Lower lobe of right lung (tissue), 2 donors: Measurements from ENCODE around the gene EFCAB6. TPM values are rescaled to one million over a fixed set of nuclear protein-coding genes. Genes with fewer than 3 reads are reported as not detected.

Experiments
- ATAC-seq, 2 donors: fragments of 200-7000 bp; cut with Tn5 transposase; one replicate each; pipeline ENCODE4 v1.9.1; 2020 to 2022; ENCODE audit warnings: mild to moderate bottlenecking in 2 of 2, moderate library complexity in 2 of 2
- DNase-seq: peaks from one replicate; pipeline ENCODE4 v3.0.0-alpha.2; 2020
- H3K27ac ChIP-seq: fragments of 200-600 bp; one replicate; pipeline ENCODE4 v1.8.0; 2022
- H3K27me3 ChIP-seq: fragments of 200-600 bp; one replicate; pipeline ENCODE4 v1.8.0; 2022; ENCODE audit warnings: low read depth
- H3K36me3 ChIP-seq: fragments of 200-600 bp; one replicate; pipeline ENCODE4 v1.8.0; 2022; ENCODE audit warnings: mild to moderate bottlenecking
- H3K4me1 ChIP-seq: fragments of 200-600 bp; one replicate; pipeline ENCODE4 v1.8.0; 2022
- H3K4me3 ChIP-seq: fragments of 200-600 bp; one replicate; pipeline ENCODE4 v1.8.0; 2022; ENCODE audit warnings: mild to moderate bottlenecking
- H3K9me3 ChIP-seq: fragments of 200-600 bp; one replicate; pipeline ENCODE4 v1.8.0; 2022
- intact Hi-C: fragments of 100-400 bp; cut with DNase I; formaldehyde crosslinking; loops from one replicate; pipeline ENCODE4 v1.11.0; 2022
- total RNA-seq: library from RNA; stranded (reverse); fragmentation: NEBNext Ultra II Directional; extraction: Animal tissue kit (Norgen Biotek cat#: 25700); gene quantifications from one replicate; pipeline ENCODE4 v1.2.1, GENCODE V29; 2021
- TF ChIP-seq, protein P1 (sequence below): fragments of 200-600 bp; IDR thresholded peaks from one replicate; pipeline ENCODE4 v1.8.0; 2022; ENCODE audit warnings: antibody characterized with exemption, mild to moderate bottlenecking
- donor health status: DM: no; HTN: yes; CAD: no; lungs with severe emphysema.

Gene EFCAB6
- total RNA-seq, 1 donor from 2014 or later = 5.8 TPM

DNA sequence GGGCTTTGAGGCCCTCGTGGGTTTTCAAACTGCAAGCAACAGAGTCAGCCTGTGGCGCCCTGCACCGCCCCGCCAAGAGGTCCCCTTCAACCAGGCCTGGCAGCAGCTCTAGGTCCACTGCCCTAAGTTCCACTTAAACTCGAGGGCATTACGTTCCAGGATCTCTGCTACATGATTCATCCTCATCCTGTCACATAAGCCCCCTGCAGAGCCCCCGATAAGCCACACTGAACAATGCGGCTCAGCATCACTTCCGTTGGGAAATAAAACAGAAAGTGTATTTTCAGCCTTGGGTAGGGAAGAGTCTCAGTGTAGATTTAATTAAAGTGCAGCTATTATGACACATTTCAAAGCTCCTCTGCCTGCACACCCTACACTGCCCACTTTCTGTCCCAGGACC lies 25.6 kb upstream of the EFCAB6 start:
- ATAC-seq (no peak), DNase-seq (no peak)
- Histone ChIP-seq H3K4me3 (no peak overlapping the region), H3K27me3 (peaks cover 13% of the 10 kb centered on the region), H3K4me1 (no peaks in the 10 kb centered on the region), H3K27ac (no peak overlapping the region), H3K36me3 (no peaks in the 10 kb centered on the region), H3K9me3 (no peaks in the 10 kb centered on the region)
- intact Hi-C loops = no loop called here
- TF ChIP-seq, protein P1, sequence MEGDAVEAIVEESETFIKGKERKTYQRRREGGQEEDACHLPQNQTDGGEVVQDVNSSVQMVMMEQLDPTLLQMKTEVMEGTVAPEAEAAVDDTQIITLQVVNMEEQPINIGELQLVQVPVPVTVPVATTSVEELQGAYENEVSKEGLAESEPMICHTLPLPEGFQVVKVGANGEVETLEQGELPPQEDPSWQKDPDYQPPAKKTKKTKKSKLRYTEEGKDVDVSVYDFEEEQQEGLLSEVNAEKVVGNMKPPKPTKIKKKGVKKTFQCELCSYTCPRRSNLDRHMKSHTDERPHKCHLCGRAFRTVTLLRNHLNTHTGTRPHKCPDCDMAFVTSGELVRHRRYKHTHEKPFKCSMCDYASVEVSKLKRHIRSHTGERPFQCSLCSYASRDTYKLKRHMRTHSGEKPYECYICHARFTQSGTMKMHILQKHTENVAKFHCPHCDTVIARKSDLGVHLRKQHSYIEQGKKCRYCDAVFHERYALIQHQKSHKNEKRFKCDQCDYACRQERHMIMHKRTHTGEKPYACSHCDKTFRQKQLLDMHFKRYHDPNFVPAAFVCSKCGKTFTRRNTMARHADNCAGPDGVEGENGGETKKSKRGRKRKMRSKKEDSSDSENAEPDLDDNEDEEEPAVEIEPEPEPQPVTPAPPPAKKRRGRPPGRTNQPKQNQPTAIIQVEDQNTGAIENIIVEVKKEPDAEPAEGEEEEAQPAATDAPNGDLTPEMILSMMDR = no peak

DNA sequence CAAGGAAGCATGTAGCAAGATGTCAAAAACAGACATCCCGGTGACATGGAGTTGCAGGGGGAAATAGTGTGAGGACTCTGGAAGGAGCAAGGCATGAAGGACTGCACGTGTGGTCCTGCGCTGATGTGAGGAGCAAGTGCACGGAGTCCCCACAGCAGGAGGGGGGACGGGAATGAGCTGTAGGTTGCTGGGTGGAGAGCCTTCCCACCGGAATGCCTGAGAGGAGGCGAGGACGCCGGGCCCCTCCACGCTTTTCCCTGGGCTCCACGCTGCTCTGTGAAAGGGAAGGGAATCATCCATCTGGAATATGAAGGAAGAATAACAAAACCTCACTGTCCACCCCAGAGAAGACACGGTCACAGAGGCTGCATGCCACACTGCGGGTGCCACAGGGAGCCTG lies 23.6 kb upstream of the EFCAB6 start:
- TF ChIP-seq, protein P1 = no peak
- intact Hi-C loops = no loop called here
- DNase-seq (peak; percentile 18), ATAC-seq (no peak)
- no peaks in the 10 kb centered on the region for H3K36me3 ChIP-seq
- no peak overlapping the region for H3K4me3 ChIP-seq
- no peaks in the 10 kb centered on the region for H3K4me1 ChIP-seq
- H3K27me3 ChIP-seq = peaks cover 13% of the 10 kb centered on the region
- H3K9me3 ChIP-seq = no peaks in the 10 kb centered on the region
- H3K27ac ChIP-seq = no peak overlapping the region

DNA sequence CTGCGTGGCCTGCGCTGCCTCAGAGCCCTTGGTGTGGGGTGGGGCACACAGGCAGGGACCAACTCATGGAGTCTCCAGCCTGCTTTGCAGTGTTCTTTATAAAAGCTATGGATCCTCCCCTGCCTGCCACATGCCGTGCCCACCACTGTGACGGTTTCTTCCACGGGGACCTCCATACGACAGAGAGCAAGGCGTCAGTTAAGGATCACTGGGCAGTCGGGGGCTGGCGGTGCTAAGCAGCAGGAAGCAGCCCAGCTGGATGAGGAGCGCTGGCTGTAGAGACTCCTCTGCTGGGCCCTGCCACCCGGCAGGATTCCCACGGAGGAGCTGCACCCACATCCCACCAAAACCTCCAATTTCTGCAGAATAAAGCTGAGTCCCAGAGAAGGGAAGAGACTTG lies 23.1 kb upstream of the EFCAB6 start:
- Histone ChIP-seq H3K4me1 (no peaks in the 10 kb centered on the region), H3K36me3 (no peaks in the 10 kb centered on the region), H3K4me3 (no peak overlapping the region), H3K9me3 (no peaks in the 10 kb centered on the region), H3K27ac (no peak overlapping the region), H3K27me3 (peaks cover 13% of the 10 kb centered on the region)
- TF ChIP-seq, protein P1 = no peak
- DNase-seq (peak; percentile 20), ATAC-seq (no peak)
- intact Hi-C loops = no loop called here

DNA sequence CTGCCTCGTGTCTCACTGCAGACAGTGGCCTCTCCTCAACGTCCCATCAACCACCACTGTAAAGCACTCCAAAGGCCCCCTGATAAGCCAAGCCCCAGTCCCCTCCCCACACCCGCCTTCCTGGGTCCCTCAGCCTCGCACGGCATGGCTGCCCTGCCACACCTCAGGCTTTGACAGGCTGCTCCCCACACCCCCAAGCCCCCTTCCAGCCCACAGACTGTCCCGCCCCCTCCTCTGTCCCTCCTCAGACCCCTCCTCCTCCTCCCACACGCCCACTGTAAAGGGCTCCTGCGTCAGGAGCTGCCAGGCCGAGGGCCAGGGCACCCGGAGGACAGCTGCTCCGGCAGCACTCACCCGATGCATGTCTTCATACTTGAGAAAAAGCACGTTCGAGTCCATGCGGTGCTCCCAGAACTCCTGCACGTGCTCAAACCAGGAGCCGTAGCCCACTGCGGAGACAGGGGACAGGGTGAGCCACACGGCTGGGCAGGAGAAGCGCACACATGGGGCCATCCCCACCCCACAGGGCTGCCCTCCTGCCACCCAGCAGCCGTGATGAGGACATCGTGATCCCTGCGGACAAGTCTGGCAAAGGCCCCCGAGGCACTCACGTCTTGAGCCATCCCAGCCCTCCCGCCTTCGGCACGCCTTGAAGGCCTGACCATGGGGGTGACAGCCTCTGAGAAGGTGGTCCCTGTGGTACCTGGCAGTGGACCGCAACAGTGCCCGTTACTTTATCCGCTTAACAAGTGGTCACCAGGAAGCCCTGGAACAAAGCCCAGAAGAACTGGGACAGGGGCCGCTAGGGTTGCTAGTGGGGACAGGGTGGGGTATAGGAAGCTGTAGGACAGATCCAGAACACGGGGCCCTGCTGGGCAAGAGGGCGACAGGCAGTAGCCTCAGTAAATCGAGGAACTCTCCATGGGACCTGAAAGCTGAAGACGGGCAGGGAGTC lies 21.5 kb upstream of the EFCAB6 start:
- peaks cover 13% of the 10 kb centered on the region for H3K27me3 ChIP-seq
- H3K36me3 ChIP-seq = no peaks in the 10 kb centered on the region
- intact Hi-C loops = no loop called here
- H3K4me3 ChIP-seq = no peak overlapping the region
- no peak overlapping the region for H3K27ac ChIP-seq
- DNase-seq (peak; percentile 30), ATAC-seq (no peak)
- H3K4me1 ChIP-seq = no peaks in the 10 kb centered on the region
- TF ChIP-seq, protein P1 = no peak
- no peaks in the 10 kb centered on the region for H3K9me3 ChIP-seq

DNA sequence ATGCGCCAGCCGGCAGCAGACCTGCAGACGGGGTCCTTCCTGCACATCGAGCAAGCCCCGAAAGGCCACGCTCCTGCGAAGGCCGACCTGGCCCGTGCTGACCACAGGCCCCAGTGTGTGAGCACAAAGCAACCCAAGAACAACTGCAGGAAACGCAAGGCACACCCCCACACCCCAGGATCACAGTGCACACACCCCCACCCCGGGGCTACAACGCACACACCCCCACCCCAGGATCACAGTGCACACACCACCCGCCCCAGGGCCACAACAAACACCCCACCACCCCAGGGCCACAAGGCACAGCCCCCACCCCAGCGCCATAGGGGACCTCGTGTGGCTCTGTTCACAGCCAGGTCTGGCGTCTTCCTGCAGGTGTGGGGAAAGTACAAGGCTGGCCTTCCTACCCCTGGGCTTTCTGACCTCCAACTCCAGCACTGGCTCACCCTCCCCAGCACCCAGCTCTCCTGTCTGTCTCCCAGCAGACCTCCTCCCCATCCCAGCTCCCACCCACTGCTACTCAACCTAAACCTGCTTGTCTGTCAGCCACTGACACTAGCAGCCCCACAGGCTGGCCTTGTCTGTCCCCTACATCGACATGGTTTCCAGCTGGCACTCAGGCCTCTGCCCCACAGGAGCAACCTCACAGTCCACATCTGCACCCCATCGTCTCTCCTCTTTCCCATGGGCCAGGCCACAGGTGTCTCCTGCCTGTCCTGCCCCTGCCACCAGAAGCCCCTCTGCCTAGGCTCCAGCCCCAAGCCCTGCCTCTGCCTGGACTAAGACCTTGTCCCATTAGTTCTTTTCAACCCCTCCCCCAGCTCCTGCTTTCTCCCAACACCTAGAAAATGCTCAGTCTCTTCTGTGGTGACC lies 20.5 kb upstream of the EFCAB6 start:
- intact Hi-C loops = no loop called here
- TF ChIP-seq, protein P1 = no peak
- DNase-seq (peak; percentile 43), ATAC-seq (no peak)
- Histone ChIP-seq H3K27ac (no peak overlapping the region), H3K9me3 (no peaks in the 10 kb centered on the region), H3K27me3 (peaks cover 13% of the 10 kb centered on the region), H3K4me1 (no peaks in the 10 kb centered on the region), H3K4me3 (no peak overlapping the region), H3K36me3 (no peaks in the 10 kb centered on the region)
